G401.6 (cell line): ENCODE data around the gene PLP2.

Experiments used
- FAIRE-seq: peaks from 2 replicates; lab custom pipeline; 2012; peaks lifted over from hg19 to GRCh38; lab: Jason Lieb, UNC

The PLP2 gene

GRCh38 chrX:49186125-49187027, 14.7 kb downstream of the PLP2 start, which contains the start of gene PRICKLE3:
TSS of gene PRICKLE3 (minus strand) at chrX:49186373. CDS start at chrX:49186297, 76 bp downstream.
- FAIRE-seq: peak; percentile 87

DNA sequence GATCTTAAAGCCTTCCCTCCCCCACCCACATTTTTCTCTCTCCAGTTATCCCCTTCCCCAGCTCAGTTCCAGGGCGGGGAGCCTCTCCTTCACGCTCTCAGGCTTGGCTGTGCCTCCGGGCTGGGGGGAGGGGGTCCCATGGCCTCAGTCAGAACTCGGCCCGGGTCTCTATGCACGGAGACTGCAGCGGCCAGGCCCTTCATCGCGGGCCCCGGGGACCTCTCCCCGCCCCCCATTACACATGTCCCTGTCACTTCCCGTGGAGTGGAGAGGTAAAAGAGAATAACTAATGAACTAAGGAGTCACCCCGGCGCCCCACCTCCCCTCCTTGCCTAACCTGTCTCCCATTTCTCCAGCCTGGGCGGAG, 15.3 kb downstream of the PLP2 start:
- no peak for FAIRE-seq

DNA sequence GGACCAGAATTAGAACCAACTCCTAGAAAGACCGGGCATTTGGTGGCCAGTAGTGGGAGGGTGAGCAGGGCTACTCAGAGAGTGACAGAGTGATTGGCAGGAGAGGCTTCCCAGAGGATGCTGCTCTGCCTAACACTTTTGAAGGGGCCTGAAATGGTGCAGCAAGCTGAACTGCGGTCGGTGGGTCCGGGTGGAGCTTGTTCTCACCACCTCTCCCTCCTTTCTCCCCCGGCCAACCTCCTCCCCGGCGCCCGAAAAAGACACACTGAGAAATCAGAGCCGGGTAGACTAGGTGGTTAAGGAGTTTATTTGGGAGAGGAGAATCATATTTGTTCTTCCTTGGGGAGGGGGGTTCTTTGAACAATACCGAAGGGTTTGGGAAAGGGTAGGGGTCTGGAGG, 15.8 kb downstream of the PLP2 start:
- no peak for FAIRE-seq

- FAIRE-seq: peak; percentile 62
Measured at GRCh38 chrX:49188468-49189076, 16.9 kb downstream of the PLP2 start.

DNA sequence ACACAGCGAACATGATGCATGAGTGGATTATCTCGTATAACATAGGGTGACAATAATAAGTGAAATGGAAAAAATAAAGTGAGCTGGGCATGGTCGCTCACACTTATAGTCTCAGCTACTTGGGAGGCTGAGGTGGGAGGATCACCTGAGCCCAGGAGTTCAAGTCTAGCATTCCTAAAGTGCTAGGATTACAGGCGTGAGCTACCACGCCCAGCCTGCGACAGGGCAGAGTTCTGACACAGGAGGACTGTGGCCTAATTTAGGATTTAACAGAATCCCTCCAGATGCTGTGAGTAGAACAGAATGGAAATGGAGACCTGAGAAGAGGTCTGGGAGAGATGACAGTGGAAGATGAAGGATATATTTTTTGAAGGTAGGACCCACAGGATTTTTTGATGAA, 17.9 kb downstream of the PLP2 start:
- FAIRE-seq: no peak

- FAIRE-seq: peak; percentile 100
Measured at GRCh38 chrX:49190821-49191573, 19.3 kb downstream of the PLP2 start.

GRCh38 chrX:49191574-49192011, 19.9 kb downstream of the PLP2 start:
- no peak for FAIRE-seq

GRCh38 chrX:49192722-49193328, 21.1 kb downstream of the PLP2 start:
- peak; percentile 80 for FAIRE-seq

- no peak for FAIRE-seq
Measured at GRCh38 chrX:49193542-49193964, 21.9 kb downstream of the PLP2 start.

DNA sequence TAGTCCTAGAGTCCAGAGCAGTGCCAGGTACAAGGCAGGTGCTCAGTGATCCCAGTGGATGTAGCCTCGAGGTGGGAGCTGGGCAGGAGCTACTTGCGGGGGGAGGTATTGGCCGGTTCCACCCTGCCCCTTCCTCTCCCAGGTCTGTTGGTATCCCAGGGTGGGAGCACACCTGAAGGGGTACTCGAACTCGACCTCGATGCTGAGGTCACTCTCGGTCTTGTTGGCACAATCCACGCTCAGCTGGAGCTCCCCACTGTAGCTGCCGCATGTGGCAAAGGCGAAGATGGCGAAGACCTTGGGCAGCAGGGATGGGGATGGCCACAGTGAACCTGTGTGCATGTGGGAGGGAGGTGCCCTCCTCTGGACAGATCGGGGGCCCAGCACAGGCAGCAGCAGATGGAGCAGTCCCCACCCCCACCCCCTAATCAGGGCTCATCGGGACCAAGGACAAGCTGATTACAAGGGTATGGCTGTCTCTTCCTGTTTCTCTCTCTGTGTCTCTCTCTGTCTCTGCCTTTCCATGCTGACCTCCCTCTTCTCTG, 25.9 kb downstream of the PLP2 start:
- no peak for FAIRE-seq

DNA sequence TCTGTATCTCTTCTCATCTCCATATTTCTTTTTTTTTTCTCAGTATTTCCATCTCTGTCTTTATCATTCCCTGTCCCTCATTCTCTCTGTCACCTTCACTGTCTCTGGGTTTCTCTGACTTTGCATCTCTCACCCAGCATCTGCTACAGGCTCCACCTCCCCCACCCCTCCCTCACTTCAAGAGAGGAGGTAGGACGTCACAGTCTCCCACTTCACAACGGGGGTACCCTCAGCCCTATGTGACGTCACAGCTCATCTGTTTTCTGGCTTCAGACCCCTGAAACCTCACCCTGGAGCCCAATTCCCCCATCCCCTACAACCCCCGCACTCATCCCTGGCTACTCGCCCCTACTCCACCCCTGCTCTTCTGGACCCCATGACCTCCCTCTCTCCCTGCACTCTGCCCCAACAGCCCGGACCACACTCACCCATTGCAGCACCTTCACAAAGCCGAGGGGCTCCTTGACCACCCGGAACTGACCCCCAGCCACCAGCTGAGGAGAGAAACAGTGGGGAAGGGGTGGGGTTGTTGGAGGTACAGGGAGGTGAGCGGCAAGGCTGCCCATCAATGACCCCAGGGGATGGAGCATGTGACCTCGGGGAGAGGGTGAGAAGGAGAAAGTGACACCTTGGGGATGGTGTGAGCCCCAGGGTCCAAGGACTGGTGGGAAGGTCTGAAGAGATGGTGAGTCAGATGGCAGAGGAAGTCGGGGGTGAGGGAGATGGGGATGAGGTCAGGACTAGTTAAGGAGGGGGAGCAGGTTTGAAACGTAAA, 27.0 kb downstream of the PLP2 start:
- no peak for FAIRE-seq

DNA sequence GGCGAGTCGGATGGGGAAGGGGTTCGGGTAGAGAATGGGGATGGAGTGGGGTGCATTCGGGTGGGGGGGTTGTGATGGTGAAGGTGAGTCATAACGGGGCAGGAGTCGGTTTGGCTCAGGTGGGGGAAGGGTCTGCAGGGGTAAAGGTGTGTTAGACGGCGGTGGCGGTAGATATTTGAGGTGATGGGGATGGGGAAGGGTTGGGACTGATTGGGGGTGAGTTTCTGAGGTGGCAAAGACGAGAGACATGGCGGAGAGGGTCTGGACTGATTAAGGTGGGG, 27.6 kb downstream of the PLP2 start:
- no peak for FAIRE-seq

DNA sequence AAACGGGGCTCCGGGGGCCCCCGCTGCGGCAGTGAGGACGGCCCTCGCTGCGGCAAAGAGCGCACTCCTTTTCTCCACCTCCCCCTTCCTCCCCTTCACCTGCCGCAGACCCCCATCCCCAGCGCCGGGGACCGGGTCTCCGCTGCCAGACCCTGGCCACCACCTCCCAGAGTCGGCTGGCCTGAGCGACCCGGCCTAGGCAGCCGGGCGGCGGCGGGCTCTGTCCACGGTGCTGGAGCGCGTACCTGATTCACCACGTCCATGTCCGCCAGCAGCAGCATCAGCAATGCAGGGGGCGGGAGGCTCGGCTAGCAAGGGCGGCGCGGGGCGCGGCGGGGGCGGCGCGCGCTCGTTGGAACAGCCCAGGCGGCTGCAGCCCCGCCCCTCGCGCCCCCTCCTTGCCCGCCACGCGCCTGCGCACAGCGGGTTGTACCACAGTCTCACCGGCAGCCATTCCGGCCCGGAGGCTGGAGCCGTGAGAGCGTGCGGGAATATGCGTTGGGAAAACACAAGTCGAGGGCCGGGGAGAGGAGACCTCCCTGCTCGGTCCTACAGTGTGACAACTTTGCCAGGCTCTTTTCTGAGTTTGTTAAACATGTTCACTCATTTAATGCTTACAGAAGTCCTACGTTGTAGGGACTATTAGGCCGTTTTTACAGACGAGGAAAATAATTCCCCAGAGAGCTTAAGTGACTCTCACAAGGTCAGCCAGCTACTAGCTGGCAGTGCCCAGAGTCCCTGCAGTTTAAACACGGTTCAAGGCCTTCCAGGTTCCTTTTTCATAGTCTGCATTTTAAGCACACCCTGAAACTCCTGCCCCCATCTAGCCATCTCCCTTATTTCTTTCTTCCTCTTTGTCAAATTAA, 28.4 kb downstream of the PLP2 start, which contains the start of gene SYP:
Gene SYP, minus strand, starts transcription at position 288 of the 866 bp plus-strand sequence. Its CDS starts 7 bp downstream, at position 281.
- no peak for FAIRE-seq

DNA sequence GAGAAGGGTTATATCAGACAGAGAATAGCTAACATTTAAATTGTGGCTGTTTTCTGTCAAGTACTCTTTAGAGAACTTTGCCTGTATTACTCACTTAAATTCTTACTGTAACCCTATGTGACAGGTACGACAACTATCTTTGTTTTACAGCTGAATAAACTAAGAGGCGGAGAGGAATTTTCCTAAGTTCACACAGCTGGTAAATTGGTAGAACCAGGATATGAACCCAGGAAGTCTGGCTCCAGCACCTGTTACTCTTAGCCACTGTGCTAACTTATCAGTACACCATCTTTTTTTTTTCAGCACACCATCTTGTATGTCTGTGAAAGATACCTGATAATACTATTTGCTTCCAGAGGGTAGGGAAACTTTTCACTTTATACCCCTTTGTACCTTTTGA, 30.3 kb downstream of the PLP2 start:
- no peak for FAIRE-seq

GRCh38 chrX:49203536-49203935, 31.8 kb downstream of the PLP2 start:
- FAIRE-seq: no peak

DNA sequence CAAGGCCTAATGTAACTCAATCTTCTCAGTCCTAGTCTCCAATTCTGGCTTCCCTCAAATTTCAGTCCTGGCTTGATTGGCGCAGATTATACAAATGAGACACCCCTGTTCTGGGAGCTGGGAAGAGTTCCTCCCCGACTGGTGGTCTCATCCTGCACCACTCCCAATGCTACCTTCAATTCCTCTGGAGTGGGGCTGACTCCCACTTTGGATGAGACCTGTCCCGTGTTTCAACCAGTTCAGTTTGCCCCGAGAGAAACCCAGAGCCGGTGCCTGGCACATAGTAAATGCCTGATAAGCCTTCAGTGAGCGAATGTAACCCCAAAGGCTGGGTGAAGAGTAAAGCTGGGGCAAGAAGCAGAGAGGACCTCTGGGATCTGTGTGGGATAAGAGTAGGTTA, 32.3 kb downstream of the PLP2 start:
- no peak for FAIRE-seq

GRCh38 chrX:49204709-49205108, 33.0 kb downstream of the PLP2 start:
- FAIRE-seq: no peak

DNA sequence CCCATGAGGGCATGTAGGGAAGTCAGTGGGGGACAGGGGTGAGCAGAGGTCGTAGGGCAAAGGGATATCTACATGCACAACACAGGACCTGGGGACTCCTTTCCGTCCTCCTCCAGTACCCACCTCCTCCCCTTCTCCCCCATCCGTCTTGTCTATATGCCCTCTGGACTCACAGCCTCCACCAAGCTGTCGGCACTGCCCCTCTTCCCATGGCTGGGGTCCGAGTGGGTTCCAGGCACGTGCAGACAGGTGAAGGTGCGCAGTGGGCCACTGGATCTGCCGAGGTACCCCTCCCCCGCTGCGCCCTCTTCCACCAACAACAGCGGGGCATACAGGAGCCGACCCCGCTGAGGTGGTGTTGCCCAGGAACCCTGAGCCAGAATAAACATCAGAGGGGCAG, 33.7 kb downstream of the PLP2 start:
- no peak for FAIRE-seq

DNA sequence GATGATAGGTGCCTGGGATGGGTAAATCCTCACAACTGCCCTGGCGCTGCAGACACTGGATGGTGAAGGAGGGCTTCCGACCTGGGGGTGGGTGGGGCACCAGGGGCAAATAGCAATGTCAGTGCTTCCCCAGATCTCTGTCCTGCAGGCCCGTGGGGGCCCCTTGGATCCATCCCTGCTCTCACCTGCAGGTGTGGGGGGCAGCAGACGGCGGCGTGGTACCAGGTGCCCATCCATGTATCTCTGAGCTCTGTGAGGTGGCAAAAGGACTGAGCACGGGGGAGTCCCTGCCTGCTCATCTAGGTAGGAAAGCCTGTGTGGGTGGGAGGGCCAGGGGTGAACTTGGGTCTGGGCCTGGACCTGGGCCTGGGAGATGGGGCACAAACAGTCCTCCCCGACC, 34.8 kb downstream of the PLP2 start:
- FAIRE-seq: no peak

- FAIRE-seq: no peak
Measured at GRCh38 chrX:49208399-49208798, 36.7 kb downstream of the PLP2 start.
